Lung (tissue), 12 donors: ENCODE measurements around the gene SLC12A8. TPM values are rescaled to one million over a fixed set of nuclear protein-coding genes. Genes with fewer than 3 reads are reported as not detected.

Experiments used
- ATAC-seq: fragments of 200-7000 bp; cut with Tn5 transposase; one replicate; pipeline ENCODE4 v1.9.1; 2020; ENCODE audit warnings: moderate number of reproducible peaks; ENCODE audit not compliant: insufficient read depth, low FRiP score
- DNase-seq, 3 donors: peaks; one replicate each; pipeline ENCODE4 v3.0.0-alpha.2; 2013 to 2017
- H3K27ac ChIP-seq, 2 donors: one replicate each; pipeline ENCODE4 v1.5.1; 2013; ENCODE audit warnings: mild to moderate bottlenecking in 2 of 2, moderate library complexity in 2 of 2, control low read depth in 1 of 2, inconsistent platforms in 1 of 2, low read depth in 1 of 2, low read length in 1 of 2
- H3K27me3 ChIP-seq, 3 donors: one replicate each; pipeline ENCODE4 v1.5.1; 2013; ENCODE audit warnings: low read length in 2 of 3; ENCODE audit not compliant: control insufficient read depth in 3 of 3, insufficient read depth in 3 of 3
- H3K36me3 ChIP-seq, 4 donors: one replicate each; pipeline ENCODE4 v1.5.1; 2013; ENCODE audit warnings: low read length in 4 of 4, mild to moderate bottlenecking in 1 of 4, moderate library complexity in 1 of 4; ENCODE audit not compliant: control insufficient read depth in 4 of 4, insufficient read depth in 4 of 4
- H3K4me1 ChIP-seq, 5 donors: one replicate each; pipeline ENCODE4 v1.5.1; 2013; ENCODE audit warnings: low read length in 5 of 5, mild to moderate bottlenecking in 2 of 5, moderate library complexity in 1 of 5; ENCODE audit not compliant: control insufficient read depth in 5 of 5, insufficient read depth in 5 of 5
- H3K4me3 ChIP-seq: one replicate; pipeline ENCODE4 v1.5.1; 2013; ENCODE audit warnings: mild to moderate bottlenecking, control low read depth, moderate library complexity
- H3K9ac ChIP-seq, 2 donors: one replicate each; pipeline ENCODE4 v1.5.1; 2013; ENCODE audit warnings: low read length in 2 of 2, control low read depth in 1 of 2; ENCODE audit not compliant: insufficient read depth in 1 of 2
- H3K9me3 ChIP-seq, 4 donors: one replicate each; pipeline ENCODE4 v1.5.1; 2013; ENCODE audit warnings: low read length in 3 of 4, mild to moderate bottlenecking in 1 of 4, moderate library complexity in 1 of 4; ENCODE audit not compliant: control insufficient read depth in 4 of 4, insufficient read depth in 3 of 4
- WGBS, 2 donors: extraction: QIAGEN DNeasy Blood & Tissue Kit; methylation state at CpG; one replicate each; pipeline ENCODE4 v1.1.7; 2013; 5-methylcytosine and 5-hydroxymethylcytosine counted together
- polyA plus RNA-seq, 2 donors: library from polyadenylated mRNA; stranded (reverse); fragments of 200-250 nt; gene quantifications; one replicate each; pipeline ENCODE4 v1.2.1, GENCODE V29; 2013
- total RNA-seq, 2 donors: library from RNA; depleted of rRNA in 1 of 2; stranded (reverse); fragments of >200 nt in 1 of 2; gene quantifications; one replicate each; pipeline ENCODE4 v1.2.1, GENCODE V29; 2014 to 2021
- TF ChIP-seq, protein P1 (sequence below): IDR thresholded peaks from 2 replicates; pipeline ENCODE4 v1.5.1; 2012; ENCODE audit warnings: mild to moderate bottlenecking; ENCODE audit errors: control extremely low read depth, extremely low read depth
- donor health status: control.
- donor health status: control.
- donor health status: Bipolar disorder and iron deficiency.
- donor health status: healthy.
- donor health status: DM: yes; HTN: yes; CAD: no.

SLC12A8 gene
- total and polyA plus RNA-seq, 4 donors, result 3.1 to 9.8 (median 5.8) TPM

DNA sequence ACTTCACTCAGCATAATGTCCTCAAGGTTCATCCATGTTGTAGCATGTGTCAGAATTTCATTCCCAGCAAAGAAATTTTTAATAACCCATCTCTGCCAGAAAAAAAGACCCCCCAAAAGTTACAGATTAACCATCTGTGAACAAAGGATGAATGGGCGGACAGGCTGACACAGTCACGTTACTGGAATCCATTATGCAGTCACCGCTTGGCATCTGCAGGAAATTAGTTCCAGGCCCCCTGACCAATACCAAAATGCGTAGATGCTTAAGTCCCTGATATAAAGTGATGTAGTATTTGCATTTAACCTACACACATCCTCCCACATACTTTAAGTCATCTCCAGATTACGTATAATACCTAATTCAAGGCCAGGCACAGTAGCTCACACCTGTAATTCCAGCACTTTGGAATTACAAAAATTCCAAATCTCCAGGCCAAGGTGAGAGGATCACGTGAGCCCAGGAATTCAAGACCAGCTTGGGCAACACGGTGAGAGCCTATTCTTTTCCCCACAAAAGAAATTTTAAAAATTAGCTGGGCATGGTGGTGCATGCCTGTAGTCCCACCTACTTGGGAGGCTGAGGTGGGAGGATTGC, 1.5 kb upstream of the SLC12A8 start:
- Histone ChIP-seq H3K27ac (no peak overlapping the region), H3K36me3 (no peaks in the 10 kb centered on the region), H3K9ac (no peak overlapping the region), H3K27me3 (peaks cover 0 to 24% (median 16%) of the 10 kb centered on the region in 3 donors), H3K4me3 (no peak overlapping the region), H3K4me1 (peaks cover 0 to 11% (median 3%) of the 10 kb centered on the region in 5 donors), H3K9me3 (no peaks in the 10 kb centered on the region)
- ATAC-seq (no peak), DNase-seq (no peak)
- WGBS, 2 donors, result 84 to 86% methylated on average over 7 of the region's 7 CpGs
- TF ChIP-seq, protein P1, sequence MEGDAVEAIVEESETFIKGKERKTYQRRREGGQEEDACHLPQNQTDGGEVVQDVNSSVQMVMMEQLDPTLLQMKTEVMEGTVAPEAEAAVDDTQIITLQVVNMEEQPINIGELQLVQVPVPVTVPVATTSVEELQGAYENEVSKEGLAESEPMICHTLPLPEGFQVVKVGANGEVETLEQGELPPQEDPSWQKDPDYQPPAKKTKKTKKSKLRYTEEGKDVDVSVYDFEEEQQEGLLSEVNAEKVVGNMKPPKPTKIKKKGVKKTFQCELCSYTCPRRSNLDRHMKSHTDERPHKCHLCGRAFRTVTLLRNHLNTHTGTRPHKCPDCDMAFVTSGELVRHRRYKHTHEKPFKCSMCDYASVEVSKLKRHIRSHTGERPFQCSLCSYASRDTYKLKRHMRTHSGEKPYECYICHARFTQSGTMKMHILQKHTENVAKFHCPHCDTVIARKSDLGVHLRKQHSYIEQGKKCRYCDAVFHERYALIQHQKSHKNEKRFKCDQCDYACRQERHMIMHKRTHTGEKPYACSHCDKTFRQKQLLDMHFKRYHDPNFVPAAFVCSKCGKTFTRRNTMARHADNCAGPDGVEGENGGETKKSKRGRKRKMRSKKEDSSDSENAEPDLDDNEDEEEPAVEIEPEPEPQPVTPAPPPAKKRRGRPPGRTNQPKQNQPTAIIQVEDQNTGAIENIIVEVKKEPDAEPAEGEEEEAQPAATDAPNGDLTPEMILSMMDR, result no peak

- H3K27me3 ChIP-seq, result peaks cover 0 to 24% (median 16%) of the 10 kb centered on the region in 3 donors
- no peak for ATAC-seq
- TF ChIP-seq, protein P1, result no peak
- 92 to 93% methylated on average over 4 of the region's 4 CpGs for WGBS, 2 donors
- no peak for DNase-seq
- no peak overlapping the region for H3K4me3 ChIP-seq
- H3K4me1 ChIP-seq, result peaks cover 0 to 11% (median 3%) of the 10 kb centered on the region in 5 donors
- H3K36me3 ChIP-seq, result no peaks in the 10 kb centered on the region
- no peaks in the 10 kb centered on the region for H3K9me3 ChIP-seq
- no peak overlapping the region for H3K27ac ChIP-seq
- no peak overlapping the region for H3K9ac ChIP-seq
Observed at GRCh38 chr3:125213364-125213755, 812 bp upstream of the SLC12A8 start.

DNA sequence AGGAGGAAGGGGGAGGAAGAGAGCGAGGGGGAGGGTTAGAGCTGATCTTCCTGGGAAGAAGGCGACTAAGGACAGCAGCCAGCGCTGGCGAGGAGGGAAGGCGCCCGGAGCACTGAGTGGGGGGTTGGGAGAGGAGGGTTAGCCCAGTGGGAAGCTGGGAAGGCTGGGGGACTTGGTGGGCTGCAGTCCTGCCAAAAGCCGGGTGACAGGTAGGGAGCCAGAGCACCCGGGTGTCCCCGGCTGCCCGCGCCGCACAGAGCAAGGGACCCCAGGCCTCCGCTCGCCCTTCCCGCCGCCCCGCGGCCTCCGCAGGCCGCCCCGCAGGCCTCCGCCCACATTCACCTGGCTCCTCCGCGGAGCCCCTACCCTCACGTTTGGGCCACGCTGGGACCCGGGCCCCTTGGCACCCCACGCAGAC, 448 bp downstream of the SLC12A8 start:
- TF ChIP-seq, protein P1, result no peak
- no peak overlapping the region for H3K27ac ChIP-seq
- peaks cover 0 to 11% (median 3%) of the 10 kb centered on the region in 5 donors for H3K4me1 ChIP-seq
- H3K27me3 ChIP-seq, result peaks cover 0 to 24% (median 16%) of the 10 kb centered on the region in 3 donors
- peak in 2 of 3 donors; percentile 22 to 44 for DNase-seq
- no peaks in the 10 kb centered on the region for H3K36me3 ChIP-seq
- 6 to 7% methylated on average over 22 to 28 of the region's 28 CpGs for WGBS, 2 donors
- ATAC-seq, result peak; percentile 23
- no peaks in the 10 kb centered on the region for H3K9me3 ChIP-seq
- H3K9ac ChIP-seq, result no peak overlapping the region
- peak overlapping the region; percentile 39 for H3K4me3 ChIP-seq
